ENCODE measurements around the gene PPT1. TPM values are rescaled to one million over a fixed set of nuclear protein-coding genes. Genes with fewer than 3 reads are reported as not detected.

Gene PPT1
- total and polyA plus RNA-seq, 3 donors from 2014 or later = 67.0 to 112 (median 82.9) TPM

DNA sequence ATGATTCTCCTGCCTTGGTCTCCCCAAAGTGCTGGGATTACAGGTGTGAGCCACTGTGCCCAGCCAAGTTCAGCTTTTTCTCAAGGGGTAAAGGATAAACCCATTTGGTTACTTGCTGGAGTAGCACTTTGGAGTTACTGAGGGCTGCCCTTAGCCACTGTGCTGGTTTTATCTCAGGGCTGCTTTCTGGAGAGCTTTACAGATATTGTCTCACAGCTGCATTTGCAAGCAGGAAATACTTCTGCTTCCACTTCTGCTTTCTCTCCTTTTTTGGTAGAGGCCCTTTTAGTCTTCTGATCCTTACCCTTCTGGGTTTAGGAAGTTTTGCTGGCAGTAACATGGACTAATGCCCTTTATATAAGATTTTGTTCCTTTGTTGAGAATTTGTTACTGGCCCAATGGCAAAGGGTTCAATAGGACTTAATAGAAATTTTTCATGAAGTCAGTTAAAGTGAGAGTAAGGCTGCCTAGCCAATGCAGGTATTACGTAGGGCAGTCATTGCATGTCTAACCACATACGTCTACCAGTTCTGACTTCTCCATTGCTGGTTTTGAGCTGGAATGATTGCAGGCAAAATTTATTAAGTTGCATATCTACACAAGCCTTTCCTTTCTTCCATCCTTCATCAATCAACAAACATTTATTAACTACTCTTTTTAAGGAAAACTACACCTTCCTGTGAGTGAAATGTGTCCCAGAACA is 32.1 kb downstream of the PPT1 start:
- H3K36me3 ChIP-seq (ENCODE audit: low read depth, missing control alignments) = no peaks in the 10 kb centered on the region
- intact Hi-C loops (cut with DNase I; ENCODE audit: low total_unique reads) = no loop called here
- no peak for DNase-seq
- H3K27me3 ChIP-seq = no peaks in the 10 kb centered on the region
- no peak overlapping the region for H3K4me3 ChIP-seq
- no peaks in the 10 kb centered on the region for H3K9me3 ChIP-seq
- H3K4me1 ChIP-seq = peaks cover 6% of the 10 kb centered on the region
- 77 to 87% methylated on average over 2 of the region's 2 CpGs for WGBS, 2 donors
- TF ChIP-seq, protein P1, sequence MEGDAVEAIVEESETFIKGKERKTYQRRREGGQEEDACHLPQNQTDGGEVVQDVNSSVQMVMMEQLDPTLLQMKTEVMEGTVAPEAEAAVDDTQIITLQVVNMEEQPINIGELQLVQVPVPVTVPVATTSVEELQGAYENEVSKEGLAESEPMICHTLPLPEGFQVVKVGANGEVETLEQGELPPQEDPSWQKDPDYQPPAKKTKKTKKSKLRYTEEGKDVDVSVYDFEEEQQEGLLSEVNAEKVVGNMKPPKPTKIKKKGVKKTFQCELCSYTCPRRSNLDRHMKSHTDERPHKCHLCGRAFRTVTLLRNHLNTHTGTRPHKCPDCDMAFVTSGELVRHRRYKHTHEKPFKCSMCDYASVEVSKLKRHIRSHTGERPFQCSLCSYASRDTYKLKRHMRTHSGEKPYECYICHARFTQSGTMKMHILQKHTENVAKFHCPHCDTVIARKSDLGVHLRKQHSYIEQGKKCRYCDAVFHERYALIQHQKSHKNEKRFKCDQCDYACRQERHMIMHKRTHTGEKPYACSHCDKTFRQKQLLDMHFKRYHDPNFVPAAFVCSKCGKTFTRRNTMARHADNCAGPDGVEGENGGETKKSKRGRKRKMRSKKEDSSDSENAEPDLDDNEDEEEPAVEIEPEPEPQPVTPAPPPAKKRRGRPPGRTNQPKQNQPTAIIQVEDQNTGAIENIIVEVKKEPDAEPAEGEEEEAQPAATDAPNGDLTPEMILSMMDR (IDR thresholded peaks at IDR 0.05) = no peak
- TF ChIP-seq POLR2A (IDR thresholded peaks at IDR 0.05) = no peak
- no peak overlapping the region for H3K27ac ChIP-seq

DNA sequence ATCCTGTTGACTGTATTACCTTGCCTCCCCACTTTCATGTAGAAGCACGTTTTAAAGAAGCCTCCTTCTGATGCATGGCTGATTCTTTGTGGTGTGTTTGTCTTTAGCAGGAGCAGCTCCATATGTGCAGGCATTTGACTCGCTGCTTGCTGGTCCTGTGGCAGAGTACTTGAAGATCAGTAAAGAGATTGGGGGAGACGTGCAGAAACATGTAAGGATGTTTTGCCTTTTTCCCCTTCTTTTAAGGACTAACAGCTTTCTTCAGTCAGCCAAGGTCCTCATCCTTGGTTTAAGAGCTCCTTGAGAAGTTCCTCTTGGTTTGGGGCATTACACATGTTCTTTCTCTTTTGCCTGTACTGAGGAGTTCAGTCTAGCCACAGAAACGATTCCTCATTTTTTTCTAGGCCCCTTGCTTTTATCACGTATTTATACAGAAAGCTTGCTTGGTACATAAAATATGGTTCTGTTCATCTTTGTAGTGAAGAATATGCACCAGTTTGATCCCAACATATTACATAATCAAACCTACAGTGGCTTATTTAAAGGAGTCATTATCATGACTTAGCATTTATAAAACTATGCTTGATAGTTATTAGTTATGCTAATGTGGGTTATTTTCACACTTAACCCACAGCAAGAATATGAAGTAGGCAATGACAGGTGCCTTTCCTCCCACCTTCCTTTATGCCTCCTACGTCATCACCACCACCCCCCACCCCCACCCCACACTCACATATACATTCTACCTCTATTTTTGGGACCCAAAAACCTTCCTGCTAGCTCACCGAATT is 36.9 kb downstream of the PPT1 start:
- H3K27ac ChIP-seq = peak overlapping the region; percentile 18 to 49
- no peak for DNase-seq
- no peak overlapping the region for H3K4me3 ChIP-seq
- 60% methylated on average over 7 of the region's 7 CpGs for WGBS, 2 donors
- TF ChIP-seq, protein P1 (IDR thresholded peaks at IDR 0.05) = no peak
- no peak for TF ChIP-seq POLR2A (IDR thresholded peaks at IDR 0.05)
- H3K4me1 ChIP-seq = peaks cover 46% of the 10 kb centered on the region
- no peaks in the 10 kb centered on the region for H3K27me3 ChIP-seq
- intact Hi-C loops (cut with DNase I; ENCODE audit: low total_unique reads) = no loop called here
- H3K9me3 ChIP-seq = no peaks in the 10 kb centered on the region
- H3K36me3 ChIP-seq (ENCODE audit: low read depth, missing control alignments) = no peaks in the 10 kb centered on the region

DNA sequence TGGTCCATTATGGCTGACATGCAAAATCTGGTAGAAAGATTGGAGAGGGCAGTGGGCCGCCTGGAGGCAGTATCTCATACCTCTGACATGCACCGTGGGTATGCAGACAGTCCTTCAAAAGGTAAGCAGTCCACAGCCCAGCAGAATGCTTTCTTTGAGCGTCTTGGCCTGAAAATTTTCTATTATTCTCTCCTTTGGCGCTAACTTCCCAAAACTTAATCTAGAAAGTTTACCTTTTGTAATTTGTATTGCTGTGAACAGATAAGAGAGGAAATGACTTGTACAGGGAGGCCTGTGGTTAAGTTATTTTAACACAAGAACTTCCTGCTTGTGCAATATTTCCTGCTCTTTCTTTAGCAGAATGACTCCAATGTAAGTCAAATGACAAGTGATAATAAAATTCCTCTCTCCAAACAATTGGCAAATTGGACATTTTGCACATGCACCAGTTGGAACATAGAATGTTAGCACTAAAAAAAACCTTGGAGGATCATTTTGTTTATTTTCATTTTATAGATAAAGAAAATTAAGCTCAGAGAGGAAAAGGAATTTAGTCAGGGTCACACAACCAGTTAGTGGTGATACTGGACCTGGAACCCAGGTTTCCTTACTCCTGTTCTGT is 37.6 kb downstream of the PPT1 start:
- Histone ChIP-seq H3K27me3 (no peaks in the 10 kb centered on the region), H3K4me3 (no peak overlapping the region), H3K9me3 (no peaks in the 10 kb centered on the region), H3K27ac (peak overlapping the region; percentile 18 to 49), H3K4me1 (peaks cover 51% of the 10 kb centered on the region), H3K36me3 (ENCODE audit: low read depth, missing control alignments) (no peaks in the 10 kb centered on the region)
- intact Hi-C loops (cut with DNase I; ENCODE audit: low total_unique reads) = no loop called here
- WGBS, 2 donors = 51 to 65% methylated on average over 4 of the region's 4 CpGs
- TF ChIP-seq POLR2A (IDR thresholded peaks at IDR 0.05) = no peak
- DNase-seq = no peak

DNA sequence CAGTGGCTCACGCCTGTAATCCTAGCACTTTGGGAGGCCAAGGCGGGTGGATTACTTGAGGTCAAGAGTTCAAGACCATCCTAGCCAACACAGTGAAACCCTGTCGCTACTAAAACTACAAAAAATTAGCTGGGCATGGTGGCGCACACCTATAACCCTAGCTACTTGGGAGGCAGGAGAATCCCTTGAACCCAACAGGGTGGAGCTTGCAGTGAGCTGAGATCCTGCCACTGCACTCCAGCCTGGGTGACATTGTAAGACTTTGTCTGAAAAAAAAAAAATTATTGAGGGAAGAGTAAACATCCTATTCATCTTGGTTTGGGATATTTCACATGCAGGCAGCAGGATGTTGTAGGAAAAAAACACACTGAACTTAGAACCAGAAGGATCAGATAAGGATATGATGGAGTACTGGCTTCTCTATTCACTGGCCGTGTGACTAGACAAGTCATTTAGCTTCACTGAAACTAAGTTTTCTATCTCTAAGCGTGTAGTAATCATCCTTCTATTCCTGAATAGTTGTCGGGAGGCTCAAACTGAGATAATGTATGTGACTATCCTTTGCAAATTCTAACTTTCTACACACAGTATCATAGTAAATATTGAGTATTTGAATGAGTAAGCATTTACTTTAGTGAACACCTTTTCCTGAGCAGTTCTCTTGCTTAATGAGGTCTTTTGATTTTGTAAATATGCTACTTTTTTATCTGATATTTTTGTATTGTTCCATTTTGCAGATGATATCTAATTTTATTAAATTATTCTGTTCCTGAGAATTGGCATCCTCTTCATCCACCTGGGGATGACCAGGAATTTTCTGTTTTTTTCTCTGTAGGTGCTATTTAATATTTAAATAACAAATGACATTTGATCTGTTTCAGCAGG is 38.4 kb downstream of the PPT1 start:
- Histone ChIP-seq H3K36me3 (ENCODE audit: low read depth, missing control alignments) (no peaks in the 10 kb centered on the region), H3K27ac (peak overlapping the region; percentile 5 to 57), H3K4me1 (peaks cover 51% of the 10 kb centered on the region), H3K27me3 (no peaks in the 10 kb centered on the region), H3K9me3 (no peaks in the 10 kb centered on the region), H3K4me3 (no peak overlapping the region)
- TF ChIP-seq, protein P1 (IDR thresholded peaks at IDR 0.05) = no peak
- no peak for TF ChIP-seq POLR2A (IDR thresholded peaks at IDR 0.05)
- WGBS, 2 donors = 64 to 78% methylated on average over 7 of the region's 7 CpGs
- intact Hi-C loops (cut with DNase I; ENCODE audit: low total_unique reads) = no loop called here
- no peak for DNase-seq

Measured in testis (tissue), 3 donors.